ENCODE measurements around the gene PDGFD.

PDGFD gene

DNA sequence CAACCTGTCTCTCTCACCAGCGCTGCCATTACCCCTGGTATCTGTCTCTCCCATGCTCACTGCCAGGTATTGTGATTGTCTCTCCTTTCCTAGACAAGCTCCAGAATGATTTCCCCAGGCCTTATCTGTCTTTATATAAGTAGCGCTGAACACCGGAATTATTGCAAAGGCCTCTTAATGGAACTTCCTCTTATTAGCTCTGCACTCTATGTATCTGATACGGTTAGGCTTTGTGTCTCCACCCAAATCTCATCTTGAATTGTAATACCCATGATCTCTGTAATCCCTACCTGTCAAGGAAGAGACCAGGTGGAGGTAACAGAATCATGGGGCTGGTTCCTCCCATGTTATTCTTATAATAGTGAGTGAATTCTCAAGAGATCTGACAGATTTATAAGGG is 88.2 kb downstream of the PDGFD start:
- H3K4me3 ChIP-seq (ENCODE audit: low read depth, low read length), result no peak overlapping the region
- H3K27me3 ChIP-seq (ENCODE audit: control insufficient read depth, insufficient read depth, low read length), result no peaks in the 10 kb centered on the region
- no peaks in the 10 kb centered on the region for H3K36me3 ChIP-seq (ENCODE audit: control insufficient read depth, insufficient read depth, low read length)
- H3K27ac ChIP-seq (ENCODE audit: low read depth, low read length), result no peak overlapping the region
- H3K9me3 ChIP-seq (ENCODE audit: control insufficient read depth, insufficient read depth, low read length), result no peaks in the 10 kb centered on the region
- H3K4me1 ChIP-seq (ENCODE audit: control insufficient read depth, insufficient read depth, low read length), result peaks cover 5% of the 10 kb centered on the region; the same call in 1 of the 2 replicates
- no peak overlapping the region for H3K9ac ChIP-seq (ENCODE audit: low read depth, low read length)

DNA sequence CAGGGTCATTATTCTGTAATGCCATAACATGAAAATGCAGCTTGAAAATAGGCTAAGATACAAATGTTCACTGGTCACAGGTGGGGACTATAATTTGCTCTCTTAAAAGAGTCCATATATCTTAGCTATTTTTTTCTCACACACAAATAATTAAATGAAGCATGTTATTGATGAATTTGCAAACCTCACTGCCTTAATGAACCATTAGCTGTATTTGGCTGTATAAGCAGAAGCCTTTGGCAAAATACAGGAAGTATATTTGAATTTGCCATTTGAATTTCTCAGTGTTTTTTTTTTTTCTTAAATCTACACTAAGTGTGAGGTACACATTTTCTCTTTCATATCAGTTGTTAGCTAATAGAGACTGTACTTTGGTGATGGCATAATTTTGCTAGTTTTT is 88.9 kb downstream of the PDGFD start:
- Histone ChIP-seq H3K4me1 (ENCODE audit: control insufficient read depth, insufficient read depth, low read length) (peaks cover 5% of the 10 kb centered on the region; the same call in 1 of the 2 replicates), H3K27me3 (ENCODE audit: control insufficient read depth, insufficient read depth, low read length) (no peaks in the 10 kb centered on the region), H3K27ac (ENCODE audit: low read depth, low read length) (no peak overlapping the region), H3K36me3 (ENCODE audit: control insufficient read depth, insufficient read depth, low read length) (no peaks in the 10 kb centered on the region), H3K4me3 (ENCODE audit: low read depth, low read length) (no peak overlapping the region), H3K9me3 (ENCODE audit: control insufficient read depth, insufficient read depth, low read length) (no peaks in the 10 kb centered on the region), H3K9ac (ENCODE audit: low read depth, low read length) (no peak overlapping the region)

DNA sequence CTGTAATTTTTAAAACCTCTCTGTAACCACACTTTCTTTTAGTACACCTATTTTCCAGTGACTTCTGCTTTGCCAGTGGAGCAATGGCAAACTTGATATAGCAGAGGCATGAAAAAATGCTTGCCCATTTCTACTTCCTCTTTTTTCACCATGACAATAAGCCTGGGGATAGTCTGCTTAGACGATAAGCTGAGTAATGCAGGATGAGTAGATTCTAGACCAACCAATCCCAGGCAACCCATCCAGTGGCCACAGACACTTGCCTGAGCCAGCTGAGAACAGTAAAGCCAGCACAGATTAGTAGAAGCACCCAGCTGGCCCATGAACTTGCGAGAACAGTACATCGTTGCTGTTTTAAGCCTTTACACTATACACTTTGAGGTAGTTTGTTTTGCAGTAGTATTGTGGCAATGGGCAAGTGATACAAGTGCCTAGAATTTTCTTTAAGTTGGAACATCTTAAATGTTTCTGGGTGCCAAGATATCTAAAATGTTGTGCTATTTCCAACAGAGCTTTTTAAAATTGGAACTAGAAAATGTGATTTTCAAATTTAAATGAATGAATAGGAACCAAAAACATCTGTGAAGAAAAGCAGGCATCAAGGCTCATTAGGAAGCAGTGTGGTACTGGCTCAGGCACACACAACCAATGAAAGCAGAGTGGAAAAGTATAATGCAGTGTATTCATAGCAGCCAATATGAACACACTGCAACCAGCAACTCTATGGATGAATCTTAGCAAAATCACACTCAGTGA is 89.8 kb downstream of the PDGFD start:
- H3K9me3 ChIP-seq (ENCODE audit: control insufficient read depth, insufficient read depth, low read length), result no peaks in the 10 kb centered on the region
- no peaks in the 10 kb centered on the region for H3K36me3 ChIP-seq (ENCODE audit: control insufficient read depth, insufficient read depth, low read length)
- H3K9ac ChIP-seq (ENCODE audit: low read depth, low read length), result no peak overlapping the region
- H3K4me3 ChIP-seq (ENCODE audit: low read depth, low read length), result no peak overlapping the region
- H3K27me3 ChIP-seq (ENCODE audit: control insufficient read depth, insufficient read depth, low read length), result no peaks in the 10 kb centered on the region
- no peak overlapping the region for H3K27ac ChIP-seq (ENCODE audit: low read depth, low read length)
- peaks cover 5% of the 10 kb centered on the region; the same call in 1 of the 2 replicates for H3K4me1 ChIP-seq (ENCODE audit: control insufficient read depth, insufficient read depth, low read length)

- no peak overlapping the region for H3K9ac ChIP-seq (ENCODE audit: low read depth, low read length)
- no peaks in the 10 kb centered on the region for H3K36me3 ChIP-seq (ENCODE audit: control insufficient read depth, insufficient read depth, low read length)
- no peaks in the 10 kb centered on the region for H3K4me1 ChIP-seq (ENCODE audit: control insufficient read depth, insufficient read depth, low read length)
- H3K9me3 ChIP-seq (ENCODE audit: control insufficient read depth, insufficient read depth, low read length), result no peaks in the 10 kb centered on the region
- no peak overlapping the region for H3K4me3 ChIP-seq (ENCODE audit: low read depth, low read length)
- no peak overlapping the region for H3K27ac ChIP-seq (ENCODE audit: low read depth, low read length)
- no peaks in the 10 kb centered on the region for H3K27me3 ChIP-seq (ENCODE audit: control insufficient read depth, insufficient read depth, low read length)
Measured at GRCh38 chr11:104067534-104067933, 96.4 kb downstream of the PDGFD start.

- Histone ChIP-seq H3K9me3 (ENCODE audit: control insufficient read depth, insufficient read depth, low read length) (no peaks in the 10 kb centered on the region), H3K27ac (ENCODE audit: low read depth, low read length) (no peak overlapping the region), H3K36me3 (ENCODE audit: control insufficient read depth, insufficient read depth, low read length) (no peaks in the 10 kb centered on the region), H3K4me1 (ENCODE audit: control insufficient read depth, insufficient read depth, low read length) (peaks cover 13% of the 10 kb centered on the region; the same call in 1 of the 2 replicates), H3K27me3 (ENCODE audit: control insufficient read depth, insufficient read depth, low read length) (no peaks in the 10 kb centered on the region), H3K4me3 (ENCODE audit: low read depth, low read length) (no peak overlapping the region), H3K9ac (ENCODE audit: low read depth, low read length) (no peak overlapping the region)
Measured at GRCh38 chr11:104064034-104064630, 99.8 kb downstream of the PDGFD start.

DNA sequence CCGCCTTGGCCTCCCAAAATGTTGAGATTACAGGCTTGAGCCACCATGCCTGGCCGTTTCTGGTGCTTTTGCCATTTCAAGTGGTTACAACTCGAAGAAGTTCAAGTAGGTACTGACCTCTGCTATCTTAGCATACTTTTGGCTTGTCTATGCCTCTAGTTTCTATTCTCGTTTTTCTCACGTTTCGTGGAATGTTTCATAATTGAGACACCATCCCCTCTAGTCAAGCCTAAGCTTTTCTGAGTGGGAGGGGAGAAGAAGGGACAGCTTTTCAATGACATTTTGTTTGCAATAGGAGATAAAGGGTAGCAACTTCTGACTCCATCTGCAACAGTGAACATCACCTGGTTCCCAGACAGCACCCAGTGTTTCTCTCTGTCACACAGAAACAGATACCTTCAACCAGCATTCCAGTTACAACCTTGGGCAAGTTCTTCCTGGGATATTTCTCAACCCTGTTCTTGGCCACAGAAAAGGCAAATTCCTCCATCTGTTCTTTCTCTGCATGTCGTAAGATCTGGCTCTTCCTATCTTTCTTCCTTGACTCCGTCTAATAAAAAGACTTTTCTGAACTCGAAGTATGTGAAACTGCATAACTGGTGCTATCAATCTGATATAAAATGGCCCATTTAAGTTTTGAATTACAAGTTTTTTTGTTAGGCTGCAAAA is 102.0 kb downstream of the PDGFD start:
- Histone ChIP-seq H3K27me3 (ENCODE audit: control insufficient read depth, insufficient read depth, low read length) (no peaks in the 10 kb centered on the region), H3K36me3 (ENCODE audit: control insufficient read depth, insufficient read depth, low read length) (no peaks in the 10 kb centered on the region), H3K4me1 (ENCODE audit: control insufficient read depth, insufficient read depth, low read length) (peaks cover 13% of the 10 kb centered on the region; the same call in 1 of the 2 replicates), H3K4me3 (ENCODE audit: low read depth, low read length) (no peak overlapping the region), H3K9me3 (ENCODE audit: control insufficient read depth, insufficient read depth, low read length) (no peaks in the 10 kb centered on the region), H3K9ac (ENCODE audit: low read depth, low read length) (no peak overlapping the region), H3K27ac (ENCODE audit: low read depth, low read length) (no peak overlapping the region)

- Histone ChIP-seq H3K9ac (ENCODE audit: low read depth, low read length) (no peak overlapping the region), H3K4me3 (ENCODE audit: low read depth, low read length) (no peak overlapping the region), H3K4me1 (ENCODE audit: control insufficient read depth, insufficient read depth, low read length) (peaks cover 13% of the 10 kb centered on the region; the same call in 1 of the 2 replicates)
Measured at GRCh38 chr11:104060820-104061219, 103.1 kb downstream of the PDGFD start.

GRCh38 chr11:104060004-104060794 is 103.7 kb downstream of the PDGFD start:
- Histone ChIP-seq H3K4me1 (ENCODE audit: control insufficient read depth, insufficient read depth, low read length) (peaks cover 13% of the 10 kb centered on the region; the same call in 1 of the 2 replicates), H3K9ac (ENCODE audit: low read depth, low read length) (no peak overlapping the region), H3K9me3 (ENCODE audit: control insufficient read depth, insufficient read depth, low read length) (no peaks in the 10 kb centered on the region), H3K36me3 (ENCODE audit: control insufficient read depth, insufficient read depth, low read length) (no peaks in the 10 kb centered on the region), H3K27ac (ENCODE audit: low read depth, low read length) (no peak overlapping the region), H3K27me3 (ENCODE audit: control insufficient read depth, insufficient read depth, low read length) (no peaks in the 10 kb centered on the region), H3K4me3 (ENCODE audit: low read depth, low read length) (no peak overlapping the region)

More at GRCh38 chr11:104060820-104061219, 103.1 kb downstream of the PDGFD start:
- Histone ChIP-seq H3K36me3 (ENCODE audit: control insufficient read depth, insufficient read depth, low read length) (no peaks in the 10 kb centered on the region), H3K9me3 (ENCODE audit: control insufficient read depth, insufficient read depth, low read length) (no peaks in the 10 kb centered on the region), H3K27me3 (ENCODE audit: control insufficient read depth, insufficient read depth, low read length) (no peaks in the 10 kb centered on the region), H3K27ac (ENCODE audit: low read depth, low read length) (no peak overlapping the region)

GRCh38 chr11:104058680-104059079 is 105.3 kb downstream of the PDGFD start:
- Histone ChIP-seq H3K9ac (ENCODE audit: low read depth, low read length) (no peak overlapping the region), H3K36me3 (ENCODE audit: control insufficient read depth, insufficient read depth, low read length) (no peaks in the 10 kb centered on the region), H3K4me3 (ENCODE audit: low read depth, low read length) (no peak overlapping the region), H3K27ac (ENCODE audit: low read depth, low read length) (no peak overlapping the region), H3K27me3 (ENCODE audit: control insufficient read depth, insufficient read depth, low read length) (no peaks in the 10 kb centered on the region), H3K4me1 (ENCODE audit: control insufficient read depth, insufficient read depth, low read length) (peaks cover 13% of the 10 kb centered on the region; the same call in 1 of the 2 replicates), H3K9me3 (ENCODE audit: control insufficient read depth, insufficient read depth, low read length) (no peaks in the 10 kb centered on the region)

DNA sequence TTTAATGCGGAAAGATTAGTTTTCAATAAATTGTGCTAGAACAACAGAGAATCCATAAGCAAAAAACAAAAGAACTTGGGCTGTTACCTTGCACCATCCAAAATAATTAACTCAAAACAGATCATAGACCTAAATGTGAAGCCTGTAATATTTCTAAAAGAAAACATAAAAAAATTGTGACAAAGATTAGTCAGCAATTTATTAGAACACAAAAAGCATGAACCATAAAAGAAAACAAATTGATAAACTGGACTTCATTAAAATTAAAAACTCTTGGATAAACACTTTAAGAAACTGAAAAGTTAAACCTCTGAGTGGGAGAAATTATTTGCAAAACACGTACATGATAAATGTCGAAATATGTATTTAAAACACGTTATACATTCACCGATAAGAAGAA is 106.0 kb downstream of the PDGFD start:
- no peak overlapping the region for H3K9ac ChIP-seq (ENCODE audit: low read depth, low read length)
- no peaks in the 10 kb centered on the region for H3K9me3 ChIP-seq (ENCODE audit: control insufficient read depth, insufficient read depth, low read length)
- H3K27ac ChIP-seq (ENCODE audit: low read depth, low read length), result no peak overlapping the region
- no peaks in the 10 kb centered on the region for H3K27me3 ChIP-seq (ENCODE audit: control insufficient read depth, insufficient read depth, low read length)
- peaks cover 16% of the 10 kb centered on the region; the same call in 1 of the 2 replicates for H3K4me1 ChIP-seq (ENCODE audit: control insufficient read depth, insufficient read depth, low read length)
- H3K36me3 ChIP-seq (ENCODE audit: control insufficient read depth, insufficient read depth, low read length), result no peaks in the 10 kb centered on the region
- no peak overlapping the region for H3K4me3 ChIP-seq (ENCODE audit: low read depth, low read length)
